ENCODE measurements around the gene EVX2.

The EVX2 gene

GRCh38 chr2:176126929-176127773 is 43.4 kb upstream of the EVX2 start:
- H4K8ac ChIP-seq (ENCODE audit: low read depth, low read length): no peak overlapping the region
- no peak overlapping the region for H2BK120ac ChIP-seq (ENCODE audit: low read depth, low read length)
- H2BK12ac ChIP-seq (ENCODE audit: low read length): no peak overlapping the region
- H3K23ac ChIP-seq (ENCODE audit: low read depth, low read length, poor library complexity): no peak overlapping the region
- H2AK5ac ChIP-seq (ENCODE audit: low read depth, low read length): no peak overlapping the region
- no peak overlapping the region for H3K27ac ChIP-seq (replicated peaks; ENCODE audit: low read length)
- H3K4me3 ChIP-seq (ENCODE audit: low read length in 2 of 2): no peak overlapping the region
- H3K36me3 ChIP-seq (replicated peaks in 1 of 2; ENCODE audit: control insufficient read depth in 2 of 2, insufficient read depth in 2 of 2, low read length in 2 of 2): no peaks in the 10 kb centered on the region
- H3K4me2 ChIP-seq (ENCODE audit: insufficient read depth, low read length, poor library complexity, severe bottlenecking): no peak overlapping the region
- H3K9ac ChIP-seq (ENCODE audit: low read depth, low read length, poor library complexity): no peak overlapping the region
- H3K27me3 ChIP-seq (ENCODE audit: control insufficient read depth in 3 of 3, insufficient read depth in 3 of 3, low read depth in 1 of 3, low read length in 3 of 3): peaks cover 52 to 98% (median 90%) of the 10 kb centered on the region in 3 experiments
- H3K14ac ChIP-seq (ENCODE audit: low read length): no peak overlapping the region
- no peak overlapping the region for H2BK15ac ChIP-seq (ENCODE audit: low read length)
- peaks cover 0 to 5% of the 10 kb centered on the region in 2 donors for H3K4me1 ChIP-seq (ENCODE audit: control insufficient read depth in 2 of 2, insufficient read depth in 1 of 2, low read depth in 1 of 2, low read length in 2 of 2)
- H3K9me3 ChIP-seq (replicated peaks in 1 of 2; ENCODE audit: control insufficient read depth in 2 of 2, insufficient read depth in 1 of 2, low read depth in 1 of 2, low read length in 2 of 2): no peaks in the 10 kb centered on the region
- no peak overlapping the region for H2AFZ ChIP-seq (ENCODE audit: low read length)
- H3K18ac ChIP-seq (ENCODE audit: low read length): no peak overlapping the region
- no peak overlapping the region for H3K4ac ChIP-seq (ENCODE audit: low read length)
- H2BK5ac ChIP-seq (ENCODE audit: low read length): no peak overlapping the region
- no CpG with 5 or more reads among the region's 13 CpGs for WGBS, 2 donors (ENCODE audit: extremely low coverage in 2 of 2, insufficient read length in 2 of 2, insufficient replicate concordance in 1 of 2)
- peak; percentile 76 for DNase-seq (ENCODE audit: low spot score)
- H3K79me1 ChIP-seq (ENCODE audit: low read depth, low read length): no peaks in the 10 kb centered on the region
- no peak overlapping the region for H4K91ac ChIP-seq (ENCODE audit: low read depth, low read length, poor library complexity)

DNA sequence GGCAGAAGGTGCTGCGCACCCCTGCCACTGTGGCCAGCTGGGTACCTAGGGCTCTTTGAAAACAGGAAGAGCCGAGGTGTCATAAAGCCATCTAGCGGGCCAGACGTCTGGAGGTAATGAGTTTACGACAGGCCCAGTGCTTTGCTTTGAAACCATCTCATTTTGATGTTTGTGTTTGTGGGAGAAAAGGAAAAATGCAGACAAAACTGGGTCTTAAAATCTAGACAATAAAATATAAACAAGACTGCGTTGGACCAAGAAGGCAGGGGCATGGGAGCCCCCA is 42.0 kb upstream of the EVX2 start:
- no CpG with 5 or more reads among the region's 6 CpGs for WGBS, 2 donors (ENCODE audit: extremely low coverage in 2 of 2, insufficient read length in 2 of 2, insufficient replicate concordance in 1 of 2)
- Histone ChIP-seq H3K27ac (replicated peaks; ENCODE audit: low read length) (no peak overlapping the region), H3K18ac (ENCODE audit: low read length) (no peak overlapping the region), H3K4me1 (ENCODE audit: control insufficient read depth in 2 of 2, insufficient read depth in 1 of 2, low read depth in 1 of 2, low read length in 2 of 2) (peaks cover 0 to 5% of the 10 kb centered on the region in 2 donors), H2BK120ac (ENCODE audit: low read depth, low read length) (no peak overlapping the region), H2BK5ac (ENCODE audit: low read length) (no peak overlapping the region), H2AK5ac (ENCODE audit: low read depth, low read length) (no peak overlapping the region), H3K14ac (ENCODE audit: low read length) (no peak overlapping the region), H3K4ac (ENCODE audit: low read length) (no peak overlapping the region), H4K91ac (ENCODE audit: low read depth, low read length, poor library complexity) (no peak overlapping the region), H2AFZ (ENCODE audit: low read length) (no peak overlapping the region), H3K9ac (ENCODE audit: low read depth, low read length, poor library complexity) (no peak overlapping the region), H3K36me3 (replicated peaks in 1 of 2; ENCODE audit: control insufficient read depth in 2 of 2, insufficient read depth in 2 of 2, low read length in 2 of 2) (no peaks in the 10 kb centered on the region), H4K8ac (ENCODE audit: low read depth, low read length) (no peak overlapping the region), H2BK12ac (ENCODE audit: low read length) (no peak overlapping the region), H3K4me3 (ENCODE audit: low read length in 2 of 2) (no peak overlapping the region), H3K79me1 (ENCODE audit: low read depth, low read length) (no peaks in the 10 kb centered on the region), H3K9me3 (replicated peaks in 1 of 2; ENCODE audit: control insufficient read depth in 2 of 2, insufficient read depth in 1 of 2, low read depth in 1 of 2, low read length in 2 of 2) (no peaks in the 10 kb centered on the region), H3K23ac (ENCODE audit: low read depth, low read length, poor library complexity) (no peak overlapping the region), H2BK15ac (ENCODE audit: low read length) (no peak overlapping the region), H3K4me2 (ENCODE audit: insufficient read depth, low read length, poor library complexity, severe bottlenecking) (no peak overlapping the region), H3K27me3 (ENCODE audit: control insufficient read depth in 3 of 3, insufficient read depth in 3 of 3, low read depth in 1 of 3, low read length in 3 of 3) (peaks cover 65 to 98% (median 93%) of the 10 kb centered on the region in 3 experiments)
- no peak for DNase-seq (ENCODE audit: low spot score)

GRCh38 chr2:176124947-176125771 is 41.4 kb upstream of the EVX2 start:
- no peak overlapping the region for H2BK15ac ChIP-seq (ENCODE audit: low read length)
- no peak overlapping the region for H4K8ac ChIP-seq (ENCODE audit: low read depth, low read length)
- peak overlapping the region; percentile 6 for H3K14ac ChIP-seq (ENCODE audit: low read length)
- H3K79me1 ChIP-seq (ENCODE audit: low read depth, low read length): no peaks in the 10 kb centered on the region
- H3K4me3 ChIP-seq (ENCODE audit: low read length in 2 of 2): no peak overlapping the region
- H3K9me3 ChIP-seq (replicated peaks in 1 of 2; ENCODE audit: control insufficient read depth in 2 of 2, insufficient read depth in 1 of 2, low read depth in 1 of 2, low read length in 2 of 2): no peaks in the 10 kb centered on the region
- H2BK120ac ChIP-seq (ENCODE audit: low read depth, low read length): no peak overlapping the region
- no CpG with 5 or more reads among the region's 9 CpGs for WGBS, 2 donors (ENCODE audit: extremely low coverage in 2 of 2, insufficient read length in 2 of 2, insufficient replicate concordance in 1 of 2)
- no peak overlapping the region for H3K27ac ChIP-seq (replicated peaks; ENCODE audit: low read length)
- H4K91ac ChIP-seq (ENCODE audit: low read depth, low read length, poor library complexity): no peak overlapping the region
- no peak overlapping the region for H3K9ac ChIP-seq (ENCODE audit: low read depth, low read length, poor library complexity)
- H3K4me2 ChIP-seq (ENCODE audit: insufficient read depth, low read length, poor library complexity, severe bottlenecking): peak overlapping the region; percentile 4
- no peak for DNase-seq (ENCODE audit: low spot score)
- H2AFZ ChIP-seq (ENCODE audit: low read length): no peak overlapping the region
- H3K36me3 ChIP-seq (replicated peaks in 1 of 2; ENCODE audit: control insufficient read depth in 2 of 2, insufficient read depth in 2 of 2, low read length in 2 of 2): no peaks in the 10 kb centered on the region
- H3K23ac ChIP-seq (ENCODE audit: low read depth, low read length, poor library complexity): no peak overlapping the region
- H3K27me3 ChIP-seq (ENCODE audit: control insufficient read depth in 3 of 3, insufficient read depth in 3 of 3, low read depth in 1 of 3, low read length in 3 of 3): peaks cover 67 to 98% (median 93%) of the 10 kb centered on the region in 3 experiments
- peaks cover 0 to 5% of the 10 kb centered on the region in 2 donors for H3K4me1 ChIP-seq (ENCODE audit: control insufficient read depth in 2 of 2, insufficient read depth in 1 of 2, low read depth in 1 of 2, low read length in 2 of 2)
- H2BK12ac ChIP-seq (ENCODE audit: low read length): no peak overlapping the region
- H3K4ac ChIP-seq (ENCODE audit: low read length): no peak overlapping the region
- H2AK5ac ChIP-seq (ENCODE audit: low read depth, low read length): no peak overlapping the region
- H2BK5ac ChIP-seq (ENCODE audit: low read length): no peak overlapping the region
- H3K18ac ChIP-seq (ENCODE audit: low read length): no peak overlapping the region
